A549 (cell line): ENCODE results near the gene RABGAP1L.

ENCODE experiments used
- BHLHE40 ChIP-seq: IDR thresholded peaks from 2 replicates; pipeline ENCODE4 v1.6.1; 2012; ENCODE audit warnings: low read depth, low read length, inconsistent platforms
- CBX8 ChIP-seq: fragments of 200-600 bp; sonication (generic); IDR thresholded peaks from 2 replicates; pipeline ENCODE4 v1.6.1; 2016
- CHD2 ChIP-seq: fragments of 150-350 bp; IDR thresholded peaks from 2 replicates; pipeline ENCODE4 v1.6.1; 2014; ENCODE audit warnings: low read length; ENCODE audit not compliant: partially characterized antibody
- EP300 ChIP-seq, 2 experiments: fragments of >200 bp; sonication (Bioruptor Twin); formaldehyde crosslinking; IDR thresholded peaks; 2 replicates in 1 of 2; 3 replicates in 1 of 2; pipeline ENCODE4 v1.6.1; 2016 to 2017
- MAFK ChIP-seq: fragments of 450-650 bp; IDR thresholded peaks from 2 replicates; pipeline ENCODE4 v1.6.1; 2014; ENCODE audit not compliant: partially characterized antibody
- MAZ ChIP-seq: fragments of 150-350 bp; IDR thresholded peaks from 2 replicates; pipeline ENCODE4 v1.6.1; 2014; ENCODE audit warnings: antibody characterized with exemption, low read depth, low read length, borderline replicate concordance
- POLR2A ChIP-seq: IDR thresholded peaks from 2 replicates; pipeline ENCODE4 v1.6.1; 2012; ENCODE audit warnings: mild to moderate bottlenecking, low read length
- RCOR1 ChIP-seq: fragments of 150-350 bp; IDR thresholded peaks from 2 replicates; pipeline ENCODE4 v1.6.1; 2014; ENCODE audit warnings: antibody characterized with exemption, low read length, low read depth
- REST ChIP-seq: fragments of 200-600 bp; sonication (generic); IDR thresholded peaks from 2 replicates; pipeline ENCODE4 v1.6.1; 2016; ENCODE audit warnings: antibody characterized with exemption, mild to moderate bottlenecking, moderate library complexity
- RNF2 ChIP-seq: fragments of 200-600 bp; sonication (generic); IDR thresholded peaks from 2 replicates; pipeline ENCODE4 v1.6.1; 2016; ENCODE audit warnings: low read depth, mild to moderate bottlenecking, antibody characterized with exemption, moderate library complexity, borderline replicate concordance
- SMC3 ChIP-seq: fragments of >200 bp; sonication (Bioruptor Twin); formaldehyde crosslinking; IDR thresholded peaks from 3 replicates; pipeline ENCODE4 v1.6.1; 2018; ENCODE audit warnings: inconsistent platforms
- TP53 ChIP-seq: fragments of 250-450 bp; sonication (Bioruptor Pico); IDR thresholded peaks from 2 replicates; pipeline ENCODE4 v1.5.0; 2021; ENCODE audit warnings: mild to moderate bottlenecking, moderate library complexity
- USF2 ChIP-seq: fragments of 450-650 bp; IDR thresholded peaks from 2 replicates; pipeline ENCODE4 v1.6.1; 2014; ENCODE audit warnings: antibody characterized with exemption
- TF ChIP-seq, protein P1 (sequence below): fragments of >200 bp; sonication (Bioruptor Twin); formaldehyde crosslinking; IDR thresholded peaks from 3 replicates; pipeline ENCODE4 v1.5.1; 2016

- TF ChIP-seq SMC3 (no peak), EP300 (IDR thresholded peaks at IDR 0.05) (no peak), RNF2 (no peak), MAZ (no peak), CHD2 (no peak), REST (no peak), BHLHE40 (no peak), RCOR1 (no peak), MAFK (no peak), USF2 (no peak), TP53 (CRISPR knock-in tag) (no peak), POLR2A (no peak), CBX8 (no peak)
- TF ChIP-seq, protein P1, sequence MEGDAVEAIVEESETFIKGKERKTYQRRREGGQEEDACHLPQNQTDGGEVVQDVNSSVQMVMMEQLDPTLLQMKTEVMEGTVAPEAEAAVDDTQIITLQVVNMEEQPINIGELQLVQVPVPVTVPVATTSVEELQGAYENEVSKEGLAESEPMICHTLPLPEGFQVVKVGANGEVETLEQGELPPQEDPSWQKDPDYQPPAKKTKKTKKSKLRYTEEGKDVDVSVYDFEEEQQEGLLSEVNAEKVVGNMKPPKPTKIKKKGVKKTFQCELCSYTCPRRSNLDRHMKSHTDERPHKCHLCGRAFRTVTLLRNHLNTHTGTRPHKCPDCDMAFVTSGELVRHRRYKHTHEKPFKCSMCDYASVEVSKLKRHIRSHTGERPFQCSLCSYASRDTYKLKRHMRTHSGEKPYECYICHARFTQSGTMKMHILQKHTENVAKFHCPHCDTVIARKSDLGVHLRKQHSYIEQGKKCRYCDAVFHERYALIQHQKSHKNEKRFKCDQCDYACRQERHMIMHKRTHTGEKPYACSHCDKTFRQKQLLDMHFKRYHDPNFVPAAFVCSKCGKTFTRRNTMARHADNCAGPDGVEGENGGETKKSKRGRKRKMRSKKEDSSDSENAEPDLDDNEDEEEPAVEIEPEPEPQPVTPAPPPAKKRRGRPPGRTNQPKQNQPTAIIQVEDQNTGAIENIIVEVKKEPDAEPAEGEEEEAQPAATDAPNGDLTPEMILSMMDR: no peak
Observed at GRCh38 chr1:174678657-174679056, 519.3 kb downstream of the RABGAP1L start.
